Measurements from ENCODE around the gene ERVV-1.

DNA sequence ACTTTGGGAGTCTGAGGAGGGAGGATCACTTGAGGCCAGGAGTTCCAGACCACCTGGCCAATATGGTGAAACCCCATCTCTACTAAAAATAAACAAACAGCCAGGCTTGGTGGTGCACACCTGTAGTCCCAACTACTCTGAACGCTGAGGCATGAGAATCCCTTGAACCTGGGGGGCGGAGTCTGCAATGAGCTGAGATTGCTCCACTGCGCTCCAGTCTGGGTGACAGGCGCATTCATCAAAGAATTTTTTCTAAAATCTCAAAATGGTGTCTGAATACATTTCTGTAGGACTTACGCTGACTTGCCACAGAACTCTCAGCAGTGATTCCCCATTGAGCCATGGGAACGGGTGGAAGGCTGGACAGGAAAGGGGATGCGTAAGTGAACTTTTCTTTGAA is 18.0 kb upstream of the ERVV-1 start:
- TF ChIP-seq, protein P1, sequence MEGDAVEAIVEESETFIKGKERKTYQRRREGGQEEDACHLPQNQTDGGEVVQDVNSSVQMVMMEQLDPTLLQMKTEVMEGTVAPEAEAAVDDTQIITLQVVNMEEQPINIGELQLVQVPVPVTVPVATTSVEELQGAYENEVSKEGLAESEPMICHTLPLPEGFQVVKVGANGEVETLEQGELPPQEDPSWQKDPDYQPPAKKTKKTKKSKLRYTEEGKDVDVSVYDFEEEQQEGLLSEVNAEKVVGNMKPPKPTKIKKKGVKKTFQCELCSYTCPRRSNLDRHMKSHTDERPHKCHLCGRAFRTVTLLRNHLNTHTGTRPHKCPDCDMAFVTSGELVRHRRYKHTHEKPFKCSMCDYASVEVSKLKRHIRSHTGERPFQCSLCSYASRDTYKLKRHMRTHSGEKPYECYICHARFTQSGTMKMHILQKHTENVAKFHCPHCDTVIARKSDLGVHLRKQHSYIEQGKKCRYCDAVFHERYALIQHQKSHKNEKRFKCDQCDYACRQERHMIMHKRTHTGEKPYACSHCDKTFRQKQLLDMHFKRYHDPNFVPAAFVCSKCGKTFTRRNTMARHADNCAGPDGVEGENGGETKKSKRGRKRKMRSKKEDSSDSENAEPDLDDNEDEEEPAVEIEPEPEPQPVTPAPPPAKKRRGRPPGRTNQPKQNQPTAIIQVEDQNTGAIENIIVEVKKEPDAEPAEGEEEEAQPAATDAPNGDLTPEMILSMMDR (IDR thresholded peaks at IDR 0.05), result no peak
- no peak for TF ChIP-seq POLR2A (IDR thresholded peaks at IDR 0.05)

All from thyroid gland (tissue), 4 donors.